Endometrium (tissue), 2 donors: Measurements from ENCODE around the gene CELA1.
A peak's percentile ranks its signal among the peaks of the same experiment; 100 is the strongest.
"Not testable (repeated sequence)": the region's sequence is repeated elsewhere in the genome, so short reads cannot be mapped to it uniquely, and the experiment has no call there.

ENCODE experiments used
- FAIRE-seq: peaks from 2 replicates; lab custom pipeline; 2012; peaks lifted over from hg19 to GRCh38; lab: Jason Lieb, UNC
- donor health status: control.
- donor health status: control.

CELA1 gene

DNA sequence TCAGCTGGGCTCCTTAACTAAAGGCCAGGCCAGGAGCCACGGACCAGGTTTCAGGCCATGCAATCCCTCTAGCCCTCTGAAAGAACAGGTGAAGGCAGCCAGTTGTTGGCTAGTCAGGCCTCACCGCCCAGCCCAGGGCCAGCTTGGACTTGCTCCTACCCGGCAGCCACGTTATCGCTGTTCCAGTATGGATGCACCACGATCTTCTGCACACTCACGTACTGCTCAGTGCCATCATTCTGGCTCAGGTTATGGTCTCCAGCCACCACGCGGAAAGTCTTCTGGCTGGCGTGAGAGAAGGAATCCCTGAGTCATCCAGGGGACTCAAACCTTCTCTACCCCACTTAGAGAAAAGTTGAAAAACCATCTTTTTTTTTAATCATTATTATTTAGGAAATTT, 4.1 kb downstream of the CELA1 start:
- FAIRE-seq = no peak

DNA sequence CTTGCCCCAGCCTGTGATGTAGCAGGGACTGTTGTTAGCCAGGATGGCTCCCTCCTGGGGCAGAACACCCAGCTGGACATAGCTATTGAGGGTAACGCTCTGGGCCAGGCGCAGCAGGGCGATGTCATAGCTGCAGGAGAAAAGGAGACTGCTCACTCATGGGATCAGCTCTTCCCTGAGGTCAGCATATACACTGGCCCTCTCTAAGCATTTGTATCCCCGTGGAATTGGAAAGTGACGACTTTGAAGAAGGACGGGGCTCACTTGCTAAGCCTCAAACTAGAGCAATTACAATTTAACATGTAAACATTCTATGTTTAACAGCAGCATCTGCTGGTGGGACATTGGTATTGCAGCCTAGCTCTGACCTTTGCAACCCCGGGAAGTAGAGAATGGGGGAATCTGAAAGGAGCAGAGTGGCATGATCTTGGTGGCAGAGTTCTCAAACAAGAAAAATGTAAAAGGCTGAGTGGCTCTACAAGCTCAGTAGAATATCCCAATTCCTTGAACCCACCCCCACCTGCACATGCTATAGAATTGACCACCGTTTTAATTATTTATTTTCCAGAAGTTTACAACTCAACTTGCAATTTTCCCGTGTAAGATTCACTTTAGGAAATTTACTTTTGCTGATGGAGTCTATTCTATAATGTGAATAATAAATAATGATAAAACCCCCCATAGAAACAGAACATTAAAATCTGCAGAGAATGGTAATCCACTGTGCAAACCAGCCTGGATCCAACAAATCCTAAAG, 5.0 kb downstream of the CELA1 start:
- no peak for FAIRE-seq

GRCh38 chr12:51339750-51340149, 6.7 kb downstream of the CELA1 start:
- no peak for FAIRE-seq

GRCh38 chr12:51337336-51337735, 9.1 kb downstream of the CELA1 start:
- not testable (repeated sequence) for FAIRE-seq

DNA sequence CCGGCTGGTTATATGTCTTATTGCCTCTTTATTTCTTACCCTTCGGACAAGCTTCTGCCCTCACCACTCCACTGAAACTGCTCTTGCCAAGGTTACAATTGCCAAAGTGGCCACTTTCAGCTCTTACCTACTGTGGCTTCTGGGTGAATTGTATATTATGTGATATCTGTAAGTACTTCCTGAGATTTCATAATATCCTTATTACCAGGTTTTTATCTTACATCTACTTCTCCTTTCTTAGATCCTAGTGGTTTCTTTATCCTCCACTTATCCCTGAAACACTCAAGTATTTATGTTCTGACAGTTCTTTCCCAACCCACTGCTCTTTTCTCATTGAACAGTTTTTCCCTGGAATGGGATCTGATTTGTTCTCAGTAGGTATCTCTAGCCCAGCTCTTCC, 10.5 kb downstream of the CELA1 start:
- FAIRE-seq = no peak

DNA sequence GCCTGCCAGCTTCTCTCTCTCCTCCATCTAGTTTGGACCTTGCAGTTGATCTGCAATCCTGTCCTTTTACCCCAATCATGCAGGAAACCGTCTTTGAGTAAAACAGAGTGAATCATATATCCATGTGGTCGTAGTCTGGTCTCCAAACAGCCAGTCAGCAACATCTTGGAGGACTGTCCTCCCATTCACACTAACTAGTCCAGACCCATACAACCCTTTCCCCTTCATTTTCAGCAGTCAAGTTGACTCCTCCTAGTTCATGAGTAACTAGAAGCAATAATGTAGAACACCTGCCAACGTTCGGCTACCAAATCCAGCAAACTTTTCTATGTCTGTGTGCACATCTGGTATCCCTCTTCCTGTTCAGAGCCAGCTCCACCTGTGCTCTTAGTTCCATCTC, 11.7 kb downstream of the CELA1 start:
- no peak for FAIRE-seq

GRCh38 chr12:51333536-51333935, 12.9 kb downstream of the CELA1 start:
- FAIRE-seq = no peak

DNA sequence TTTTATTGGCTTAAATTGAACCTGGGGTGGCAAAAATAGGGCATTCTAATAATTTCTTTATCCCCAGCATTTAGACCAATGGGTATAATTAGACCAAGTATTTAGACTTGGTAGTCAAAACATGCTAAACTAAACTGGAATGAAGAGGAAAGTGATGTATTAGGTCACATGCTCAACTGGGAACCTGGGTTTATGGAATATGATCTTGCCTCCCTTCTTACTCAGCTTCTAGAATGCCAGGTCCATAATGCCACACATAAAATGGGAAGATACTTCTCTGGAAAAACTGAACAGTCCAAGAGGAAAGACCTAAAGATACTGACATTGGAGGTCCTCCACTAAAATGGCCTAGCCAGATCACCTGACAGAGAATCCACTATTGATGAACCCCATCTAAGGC, 16.3 kb downstream of the CELA1 start:
- FAIRE-seq = no peak

DNA sequence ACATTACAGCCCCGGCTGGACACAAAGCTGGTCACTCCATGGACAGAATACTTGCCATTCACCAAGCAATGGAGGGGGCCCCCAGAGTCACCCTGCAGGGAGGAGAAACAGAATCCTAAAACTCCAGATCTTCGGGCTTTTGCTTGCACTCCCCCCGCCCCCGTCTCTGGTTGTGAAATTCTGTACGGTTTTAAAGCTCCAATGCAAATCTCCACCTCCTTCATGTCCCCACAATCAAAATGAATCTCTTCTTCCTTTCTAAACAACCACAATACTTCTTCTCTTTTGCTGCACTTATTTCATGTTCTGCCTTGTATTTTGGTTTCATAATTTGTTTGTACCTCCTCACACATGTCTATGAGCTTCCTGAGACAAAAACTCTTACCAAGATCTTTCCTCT, 16.7 kb downstream of the CELA1 start:
- FAIRE-seq = no peak

DNA sequence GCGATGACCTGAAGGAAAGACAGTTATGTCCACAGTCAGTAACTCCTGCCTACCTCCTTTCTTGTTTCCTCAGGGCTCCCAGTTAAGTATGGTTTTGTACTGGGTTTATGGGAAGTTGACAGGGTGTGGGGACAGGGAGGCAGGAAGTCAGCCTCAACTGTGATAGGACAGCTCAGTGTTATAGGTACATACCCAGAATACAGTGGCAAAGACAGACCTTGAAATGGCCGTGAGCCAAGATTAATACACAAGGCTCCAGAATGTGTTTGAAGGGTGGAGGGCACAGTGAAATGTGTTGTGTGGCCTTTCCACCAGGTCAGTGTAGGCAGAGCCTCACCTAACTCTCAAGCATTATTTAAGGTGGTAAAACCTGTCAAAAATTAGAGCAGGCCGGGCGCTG, 17.9 kb downstream of the CELA1 start:
- no peak for FAIRE-seq

DNA sequence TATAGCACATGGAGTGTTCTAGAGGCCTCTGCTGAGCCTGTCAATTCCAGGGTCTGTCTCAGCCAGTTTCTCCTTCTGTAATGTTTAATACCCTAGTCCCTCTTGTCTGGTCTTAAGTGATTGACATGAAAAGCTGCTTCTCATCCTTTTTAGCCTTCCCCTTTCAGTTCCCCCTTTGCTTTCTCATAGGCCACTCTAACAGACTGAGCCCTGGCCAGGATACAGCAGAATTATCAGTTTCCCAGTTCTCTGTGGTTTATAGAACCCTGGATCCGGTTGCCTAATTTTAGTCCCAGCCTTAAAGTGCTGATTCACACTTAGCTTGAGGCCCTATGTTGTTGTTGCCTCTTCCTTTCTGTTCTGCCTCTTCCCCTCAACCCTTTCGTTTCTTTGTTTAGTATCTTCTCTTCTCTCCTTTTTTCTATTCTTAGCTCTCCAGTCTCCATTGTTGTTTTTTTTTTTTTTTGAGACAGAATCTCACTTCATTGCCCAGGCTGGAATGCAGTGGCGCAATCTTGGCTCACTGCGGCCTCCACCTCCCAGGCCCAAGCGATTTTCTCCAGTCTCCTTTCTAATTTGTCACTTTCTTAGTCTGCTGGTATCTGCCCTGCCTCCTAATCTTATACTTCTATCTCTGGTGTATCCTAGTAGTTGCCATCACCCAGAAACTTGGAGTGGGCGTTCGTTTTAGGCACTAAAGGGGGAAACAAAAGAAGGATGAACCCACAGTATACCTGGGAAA, 19.6 kb downstream of the CELA1 start:
- no peak for FAIRE-seq

DNA sequence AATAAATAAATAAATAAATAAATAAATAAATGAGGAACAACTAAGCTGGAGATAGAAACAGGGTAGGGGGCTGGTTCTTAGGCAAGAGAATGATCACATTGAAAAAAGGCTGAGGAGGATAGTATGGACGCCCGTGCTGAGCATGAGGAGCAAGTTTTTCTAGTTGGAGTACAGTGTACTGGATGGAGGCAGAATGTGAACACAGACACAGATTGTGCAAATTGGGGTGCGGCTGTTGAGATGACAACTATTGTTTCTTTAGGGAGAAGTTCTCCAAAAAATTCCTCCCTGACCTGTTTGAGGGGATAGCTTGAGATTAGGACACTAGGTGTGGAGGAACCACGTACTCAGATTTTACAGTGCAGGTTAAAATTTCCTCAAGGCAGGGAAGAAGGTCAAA, 21.5 kb downstream of the CELA1 start:
- FAIRE-seq = no peak

DNA sequence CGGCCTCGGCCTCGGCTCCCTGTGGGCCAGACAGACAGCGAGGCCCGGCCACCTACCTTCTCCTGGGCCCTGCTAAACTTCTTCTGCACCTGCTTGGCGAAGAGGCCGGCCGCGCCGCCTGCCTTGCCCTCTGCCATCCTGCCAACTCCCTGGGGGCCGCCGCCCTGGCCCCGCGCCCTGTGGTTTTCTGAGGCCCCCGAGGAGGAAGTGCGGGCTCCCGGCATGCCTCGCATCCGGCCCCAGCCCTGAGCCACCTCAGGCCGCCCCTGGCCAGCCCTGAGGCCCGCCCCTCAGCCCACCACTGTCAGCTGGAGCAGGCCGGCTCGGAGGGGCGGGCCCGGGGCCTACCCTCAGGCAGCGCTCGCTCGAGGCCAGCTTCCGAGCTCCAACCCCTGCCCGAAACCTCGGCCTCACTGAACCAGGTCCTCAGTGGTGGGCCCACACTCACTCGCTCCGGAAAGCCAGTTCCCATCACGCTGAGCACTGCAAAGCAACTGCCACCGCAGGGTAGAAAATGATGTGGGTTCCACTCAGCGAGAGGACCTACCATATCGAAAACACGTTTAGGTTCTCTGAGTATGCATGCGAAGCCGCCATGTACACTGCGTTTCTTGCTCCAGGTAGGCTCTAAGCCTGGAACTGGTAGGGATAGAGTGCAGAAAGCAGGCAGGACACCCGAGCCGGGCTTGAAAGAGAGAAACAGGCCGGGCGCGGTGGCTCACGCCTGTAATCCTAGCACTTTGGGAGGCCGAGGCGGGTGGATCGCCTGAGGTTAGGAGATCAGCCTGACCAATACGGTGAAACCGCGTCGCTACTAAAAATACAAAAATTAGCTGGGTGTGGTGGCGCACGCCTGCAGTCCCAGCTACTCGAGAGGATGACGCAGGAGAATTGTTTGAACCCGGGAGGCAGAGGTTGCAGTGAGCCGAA, 22.2 kb downstream of the CELA1 start, which contains the start of gene BIN2:
Gene BIN2 (minus strand): TSS at position 209 of the 930 bp plus-strand sequence. CDS start 72 bp downstream, at position 137.
- FAIRE-seq = no peak

- FAIRE-seq = no peak
Measured at GRCh38 chr12:51323317-51323960, 23.0 kb downstream of the CELA1 start.

DNA sequence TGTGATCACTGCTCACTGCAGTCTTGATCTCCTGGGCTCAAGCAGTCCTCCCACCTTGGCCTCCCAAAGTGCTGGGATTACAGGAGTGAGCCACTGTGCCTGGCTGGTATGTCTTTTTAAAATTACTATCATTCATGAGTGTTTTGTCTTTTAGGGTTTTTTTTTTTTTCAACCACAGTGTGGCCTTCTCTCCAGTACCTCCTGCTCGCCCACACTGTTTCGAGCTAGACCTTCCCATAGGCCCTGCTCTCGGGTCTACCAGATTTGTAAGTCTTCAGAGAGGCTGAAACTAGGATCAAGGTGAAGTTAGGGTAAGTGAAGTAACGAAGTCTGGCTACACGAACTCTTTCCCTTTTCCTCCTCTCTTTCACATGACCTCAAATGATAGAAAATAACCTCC, 24.0 kb downstream of the CELA1 start:
- no peak for FAIRE-seq

DNA sequence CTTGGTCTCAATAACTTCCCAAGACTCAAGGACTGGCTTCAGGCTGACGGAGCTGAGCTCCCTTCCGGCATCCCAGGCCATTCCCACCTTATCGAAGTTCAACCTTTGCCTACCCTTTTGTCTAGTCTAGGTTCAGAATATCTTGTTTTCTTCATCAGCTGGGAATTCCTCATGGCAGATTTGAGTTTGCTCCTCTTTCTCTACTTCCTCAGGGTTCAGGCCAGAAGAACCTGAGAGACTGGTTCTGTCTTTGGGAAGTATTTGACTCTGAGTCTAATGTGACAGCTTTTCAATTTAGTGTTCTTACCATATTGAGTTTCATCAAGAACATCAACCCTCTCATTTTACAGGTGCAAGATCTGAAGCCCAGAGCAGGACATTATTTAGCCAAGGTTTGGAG, 24.6 kb downstream of the CELA1 start:
- FAIRE-seq = no peak

- peak; percentile 15 for FAIRE-seq
Measured at GRCh38 chr12:51320695-51321320, 25.7 kb downstream of the CELA1 start.

- FAIRE-seq = no peak
Measured at GRCh38 chr12:51320311-51320694, 26.2 kb downstream of the CELA1 start.

DNA sequence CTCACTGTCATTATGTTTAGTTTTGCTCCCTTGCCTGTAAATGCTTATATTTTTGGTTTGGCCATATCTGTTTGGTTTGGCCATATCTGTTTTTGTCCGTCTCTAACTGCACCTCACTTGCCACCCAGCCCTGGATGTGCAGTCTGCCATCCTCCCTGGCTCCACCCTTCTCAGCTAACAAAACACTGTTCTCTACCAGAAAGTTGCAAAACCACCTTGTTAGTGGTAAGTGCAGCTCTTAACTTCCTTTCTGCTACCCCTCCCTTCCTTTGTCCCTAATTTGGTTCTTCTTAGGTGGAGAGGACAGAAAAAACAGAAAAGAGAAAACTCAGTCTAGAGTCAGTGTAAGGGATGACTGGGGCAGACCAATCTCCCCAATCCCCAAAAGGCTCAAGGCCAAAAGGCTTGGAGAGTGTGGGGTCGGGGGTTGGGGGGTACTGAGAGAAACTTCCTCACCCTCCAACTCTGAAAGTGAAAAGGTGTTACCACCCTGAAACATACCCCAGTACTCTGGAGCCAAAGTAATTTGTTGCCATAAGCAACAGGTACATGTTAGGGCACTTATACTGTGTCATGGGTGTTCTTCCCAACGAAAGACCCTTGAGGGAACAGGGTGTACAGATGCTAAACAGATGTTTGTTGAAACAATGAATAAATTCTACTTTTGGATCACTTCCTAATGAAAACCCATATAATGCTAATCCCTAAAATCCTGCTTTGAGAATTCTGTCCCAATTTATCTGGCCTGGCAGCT, 27.5 kb downstream of the CELA1 start:
- no peak for FAIRE-seq

DNA sequence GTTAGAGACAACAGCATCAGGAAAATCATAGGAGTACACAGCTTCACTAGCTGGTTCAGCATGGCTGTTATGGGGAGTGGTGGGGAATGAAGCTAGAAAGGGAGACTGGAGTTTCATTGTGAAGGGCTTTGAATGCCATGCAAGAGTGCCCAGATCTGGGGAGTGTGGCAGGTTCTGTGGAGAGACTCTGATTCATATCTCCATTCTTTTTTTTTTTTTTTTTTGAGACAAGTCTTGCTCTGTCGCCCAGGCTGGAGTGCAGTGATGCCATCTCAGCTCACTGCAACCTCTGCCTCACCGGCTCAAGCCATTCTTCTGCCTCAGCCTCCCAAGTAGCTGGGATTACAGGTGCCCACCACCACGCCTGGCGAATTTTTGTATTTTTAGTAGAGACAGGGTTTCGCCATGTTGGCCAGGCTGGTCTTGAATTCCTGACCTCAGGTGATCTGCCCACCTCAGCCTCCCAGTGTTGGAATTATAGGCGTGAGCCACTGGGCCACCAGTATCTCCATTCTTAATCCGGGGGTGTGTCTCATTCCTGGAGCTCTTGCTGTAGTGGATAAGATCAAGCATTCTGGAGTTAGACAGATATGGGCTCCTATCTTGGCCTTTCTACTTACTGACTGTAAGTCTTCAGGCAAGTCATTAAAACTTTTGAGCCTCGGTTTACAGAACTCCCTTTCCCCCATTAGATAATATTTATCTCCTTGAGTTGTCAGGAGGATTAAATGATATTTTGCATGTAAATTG, 28.2 kb downstream of the CELA1 start:
- FAIRE-seq = not testable (repeated sequence)
